H9 (cell line): ENCODE measurements around the gene CHAF1B. TPM values are rescaled to one million over a fixed set of nuclear protein-coding genes. Genes with fewer than 3 reads are reported as not detected.

Experiments used
- DNase-seq: peaks from one replicate; pipeline ENCODE4 v3.0.0-alpha.2; 2017
- H2AFZ ChIP-seq: one replicate; pipeline ENCODE4 v1.6.1; 2013; ENCODE audit warnings: mild to moderate bottlenecking, low read length, control low read depth, moderate library complexity
- H2AK5ac ChIP-seq: 2 replicates; pipeline ENCODE4 v1.6.1; 2013; ENCODE audit warnings: low read length, control low read depth, mixed read lengths; ENCODE audit not compliant: insufficient read length
- H2BK120ac ChIP-seq: one replicate; pipeline ENCODE4 v1.6.1; 2013; ENCODE audit warnings: low read depth, mild to moderate bottlenecking, low read length, control low read depth, inconsistent platforms; ENCODE audit not compliant: poor library complexity, severe bottlenecking
- H2BK12ac ChIP-seq: 2 replicates; pipeline ENCODE4 v1.6.1; 2013; ENCODE audit warnings: low read length, control low read depth, mixed read lengths, low read depth; ENCODE audit not compliant: insufficient read length
- H2BK15ac ChIP-seq: 2 replicates; pipeline ENCODE4 v1.6.1; 2013; ENCODE audit warnings: low read depth, low read length, control low read depth
- H2BK20ac ChIP-seq: one replicate; pipeline ENCODE4 v1.6.1; 2013; ENCODE audit warnings: low read depth, mild to moderate bottlenecking, low read length, control low read depth, inconsistent platforms; ENCODE audit not compliant: poor library complexity, severe bottlenecking
- H2BK5ac ChIP-seq: 2 replicates; pipeline ENCODE4 v1.6.1; 2013; ENCODE audit warnings: low read length, control low read depth, mixed read lengths; ENCODE audit not compliant: insufficient read length
- H3K14ac ChIP-seq: 2 replicates; pipeline ENCODE4 v1.6.1; 2013; ENCODE audit warnings: low read length, control low read depth; ENCODE audit not compliant: insufficient read depth
- H3K18ac ChIP-seq: 2 replicates; pipeline ENCODE4 v1.6.1; 2013; ENCODE audit warnings: low read depth, mild to moderate bottlenecking, mixed read lengths, low read length, control low read depth; ENCODE audit not compliant: insufficient read length
- H3K23ac ChIP-seq: 2 replicates; pipeline ENCODE4 v1.6.1; 2013; ENCODE audit warnings: low read length, control low read depth, mixed read lengths, low read depth; ENCODE audit not compliant: insufficient read length
- H3K23me2 ChIP-seq: 2 replicates; pipeline ENCODE4 v1.6.1; 2013; ENCODE audit warnings: low read depth, mild to moderate bottlenecking, mixed read lengths, low read length, control low read depth; ENCODE audit not compliant: insufficient read length, poor library complexity, severe bottlenecking
- H3K27ac ChIP-seq: 2 replicates; pipeline ENCODE4 v1.5.1; 2013; ENCODE audit warnings: low read length, control low read depth, mixed read lengths, low read depth; ENCODE audit not compliant: insufficient read length
- H3K27me3 ChIP-seq: 2 replicates; pipeline ENCODE4 v1.6.1; 2013; ENCODE audit warnings: low read length, control low read depth, inconsistent platforms; ENCODE audit not compliant: insufficient read depth
- H3K4ac ChIP-seq: 2 replicates; pipeline ENCODE4 v1.6.1; 2013; ENCODE audit warnings: low read depth, mild to moderate bottlenecking, control low read depth, inconsistent platforms, low read length, moderate library complexity
- H3K4me1 ChIP-seq: 2 replicates; pipeline ENCODE4 v1.6.1; 2013; ENCODE audit warnings: low read length, control low read depth, inconsistent platforms; ENCODE audit not compliant: insufficient read depth
- H3K4me2 ChIP-seq: 2 replicates; pipeline ENCODE4 v1.6.1; 2013; ENCODE audit warnings: low read length, control low read depth, mixed read lengths; ENCODE audit not compliant: insufficient read length, insufficient read depth
- H3K56ac ChIP-seq: 2 replicates; pipeline ENCODE4 v1.6.1; 2013; ENCODE audit warnings: low read depth, mild to moderate bottlenecking, mixed read lengths, low read length, control low read depth; ENCODE audit not compliant: insufficient read length
- H3K79me1 ChIP-seq: 2 replicates; pipeline ENCODE4 v1.6.1; 2013; ENCODE audit warnings: low read depth, mild to moderate bottlenecking, moderate library complexity, low read length, control low read depth, inconsistent platforms; ENCODE audit not compliant: insufficient read depth, poor library complexity, severe bottlenecking
- H3K79me2 ChIP-seq: 2 replicates; pipeline ENCODE4 v1.6.1; 2013; ENCODE audit warnings: low read length, control low read depth, inconsistent platforms; ENCODE audit not compliant: insufficient read depth
- H3K9ac ChIP-seq: 2 replicates; pipeline ENCODE4 v1.6.1; 2013; ENCODE audit warnings: low read length, control low read depth, mixed read lengths; ENCODE audit not compliant: insufficient read length; ENCODE audit errors: extremely low read depth
- H3K9me3 ChIP-seq: one replicate; pipeline ENCODE4 v1.6.1; 2013; ENCODE audit warnings: low read depth, low read length, inconsistent platforms; ENCODE audit not compliant: control insufficient read depth
- H3T11ph ChIP-seq: one replicate; pipeline ENCODE4 v1.6.1; 2013; ENCODE audit warnings: mild to moderate bottlenecking, low read length, control low read depth, inconsistent platforms
- H4K20me1 ChIP-seq: one replicate; pipeline ENCODE4 v1.6.1; 2013; ENCODE audit not compliant: control insufficient read depth, insufficient read length, insufficient read depth
- H4K5ac ChIP-seq: 2 replicates; pipeline ENCODE4 v1.6.1; 2013; ENCODE audit warnings: low read depth, mild to moderate bottlenecking, mixed read lengths, low read length, control low read depth; ENCODE audit not compliant: insufficient read length
- H4K8ac ChIP-seq: replicated peaks from 2 replicates; pipeline ENCODE4 v1.6.1; 2013; ENCODE audit warnings: low read length, control low read depth, mixed read lengths, low read depth; ENCODE audit not compliant: insufficient read length
- H4K91ac ChIP-seq: 2 replicates; pipeline ENCODE4 v1.6.1; 2013; ENCODE audit warnings: low read depth, mild to moderate bottlenecking, moderate library complexity, mixed read lengths, low read length, control low read depth; ENCODE audit not compliant: insufficient read length
- H3K27ac Mint-ChIP-seq, 3 experiments: 2 replicates in 2 of 3; 3 replicates in 1 of 3; pipeline ENCODE4 v1.8.0; 2020 to 2021; ENCODE audit warnings: mixed read lengths in 3 of 3, mild to moderate bottlenecking in 1 of 3, moderate library complexity in 1 of 3
- H3K27me3 Mint-ChIP-seq: 2 replicates; pipeline ENCODE4 v1.8.0; 2021; ENCODE audit warnings: low read depth, mild to moderate bottlenecking, moderate library complexity, mixed read lengths
- H3K36me3 Mint-ChIP-seq, 3 experiments: 2 replicates in 2 of 3; 3 replicates in 1 of 3; pipeline ENCODE4 v1.8.0; 2020 to 2021; ENCODE audit warnings: low read depth in 3 of 3, mixed read lengths in 3 of 3; ENCODE audit not compliant: insufficient read depth in 1 of 3
- H3K4me1 Mint-ChIP-seq, 2 experiments: 2 replicates each; pipeline ENCODE4 v1.8.0; 2020; ENCODE audit warnings: mixed read lengths in 2 of 2
- H3K4me3 Mint-ChIP-seq, 2 experiments: 2 replicates in 1 of 2; 3 replicates in 1 of 2; pipeline ENCODE4 v1.8.0; 2020 to 2021; ENCODE audit warnings: mild to moderate bottlenecking in 2 of 2, mixed read lengths in 2 of 2, moderate library complexity in 1 of 2
- H3K9me3 Mint-ChIP-seq, 2 experiments: 2 replicates in 1 of 2; 3 replicates in 1 of 2; pipeline ENCODE4 v1.8.0; 2020; ENCODE audit warnings: mild to moderate bottlenecking in 2 of 2, mixed read lengths in 2 of 2, moderate library complexity in 1 of 2
- CTCF ChIP-seq: fragments of 200-600 bp; sonication (generic); conservative IDR thresholded peaks from 3 replicates; pipeline ENCODE4 v1.8.0; 2021; ENCODE audit warnings: antibody characterized with exemption, mild to moderate bottlenecking
- WGBS: extraction: QIAGEN DNeasy Blood & Tissue Kit; methylation state at CpG from one replicate; pipeline ENCODE4 v1.1.7; 2013; ENCODE audit warnings: missing lambda C conversion rate, low lambda C conversion rate, mixed read lengths; ENCODE audit not compliant: insufficient read length; ENCODE audit errors: extremely low coverage; 5-methylcytosine and 5-hydroxymethylcytosine counted together
- total RNA-seq: library from RNA; stranded (reverse); gene quantifications from 2 replicates; pipeline ENCODE4 v1.2.1, GENCODE V29; 2021

CHAF1B gene
- total RNA-seq, 1 experiment from 2014 or later = 19.3 TPM

GRCh38 chr21:36446301-36446700 is 61.1 kb downstream of the CHAF1B start:
- H3K27ac ChIP-seq = no peak overlapping the region
- no peak overlapping the region for H3K9ac ChIP-seq
- H3K14ac ChIP-seq = no peak overlapping the region
- H2BK5ac ChIP-seq = no peak overlapping the region
- no peak for TF ChIP-seq CTCF
- Mint-ChIP-seq H3K27me3 (no peaks in the 10 kb centered on the region), H3K9me3 (no peaks in the 10 kb centered on the region), H3K4me3 (no peak overlapping the region), H3K27ac (no peak overlapping the region; a peak in 1 of 7 replicates), H3K4me1 (peaks cover 4 to 5% of the 10 kb centered on the region in 2 experiments; a peak in 3 of 4 replicates), H3K36me3 (no peaks in the 10 kb centered on the region; a peak in 1 of 7 replicates)
- H3K79me2 ChIP-seq = no peaks in the 10 kb centered on the region
- H2BK15ac ChIP-seq = no peak overlapping the region
- no peak overlapping the region for H3K4ac ChIP-seq
- no peak overlapping the region for H3K4me2 ChIP-seq
- no peak overlapping the region for H2AK5ac ChIP-seq
- no peak overlapping the region for H3K18ac ChIP-seq
- no peak overlapping the region for H4K91ac ChIP-seq
- H3K4me1 ChIP-seq = no peaks in the 10 kb centered on the region
- no CpG with 5 or more reads among the region's 10 CpGs for WGBS
- no peak overlapping the region for H4K8ac ChIP-seq
- H2BK20ac ChIP-seq = no peak overlapping the region
- H3K9me3 ChIP-seq = no peaks in the 10 kb centered on the region
- H3K79me1 ChIP-seq = no peaks in the 10 kb centered on the region
- no peak overlapping the region for H2BK120ac ChIP-seq
- H3K56ac ChIP-seq = no peak overlapping the region
- H4K20me1 ChIP-seq = no peaks in the 10 kb centered on the region
- no peak overlapping the region for H2BK12ac ChIP-seq
- H3K23ac ChIP-seq = no peak overlapping the region
- 0 out of 2 replicates have a peak, but pooled peaks cover 2% of the 10 kb centered on the region for H3K27me3 ChIP-seq
- no peak overlapping the region for H3T11ph ChIP-seq
- H3K23me2 ChIP-seq = no peaks in the 10 kb centered on the region
- no peak overlapping the region for H4K5ac ChIP-seq
- DNase-seq = no peak
- no peak overlapping the region for H2AFZ ChIP-seq
